ENCODE data around the gene RHEX.
"Not testable (repeated sequence)": the region's sequence is repeated elsewhere in the genome, so short reads cannot be mapped to it uniquely, and the experiment has no call there.

Gene RHEX

DNA sequence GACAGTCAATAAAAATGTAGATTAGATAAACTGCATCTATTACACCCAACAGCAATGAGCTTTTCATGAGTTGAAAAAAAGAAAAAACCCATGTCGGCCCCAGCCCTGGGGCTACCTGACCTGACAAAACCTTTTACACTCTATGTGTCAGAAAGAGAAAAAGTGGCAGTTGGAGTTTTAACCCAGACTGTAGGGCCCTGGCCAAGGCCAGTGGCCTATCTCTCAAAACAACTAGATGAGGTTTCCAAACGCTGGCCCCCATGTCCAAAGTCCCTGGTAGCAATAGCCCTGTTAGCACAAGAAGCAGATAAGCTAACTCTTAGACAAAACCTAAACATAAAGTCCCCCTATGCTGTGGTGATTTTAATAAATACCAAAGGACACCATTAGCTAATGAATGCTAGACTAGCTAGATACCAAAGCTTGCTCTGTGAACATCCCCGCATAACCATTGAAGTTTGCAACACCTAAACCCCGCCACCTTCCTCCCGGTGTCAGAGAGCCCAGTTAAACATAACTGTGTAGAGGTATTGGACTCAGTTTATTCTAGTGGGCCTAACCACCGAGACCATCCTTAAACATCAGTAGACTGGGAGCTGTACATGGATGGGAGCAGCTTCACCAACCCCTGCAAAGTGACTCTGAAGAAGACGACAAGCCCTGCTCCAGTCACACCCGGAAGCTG lies 2.8 kb downstream of the RHEX start:
- not testable (repeated sequence) for H3K27ac ChIP-seq

GRCh38 chr1:206058289-206058926 lies 5.4 kb downstream of the RHEX start:
- not testable (repeated sequence) for H3K27ac ChIP-seq

DNA sequence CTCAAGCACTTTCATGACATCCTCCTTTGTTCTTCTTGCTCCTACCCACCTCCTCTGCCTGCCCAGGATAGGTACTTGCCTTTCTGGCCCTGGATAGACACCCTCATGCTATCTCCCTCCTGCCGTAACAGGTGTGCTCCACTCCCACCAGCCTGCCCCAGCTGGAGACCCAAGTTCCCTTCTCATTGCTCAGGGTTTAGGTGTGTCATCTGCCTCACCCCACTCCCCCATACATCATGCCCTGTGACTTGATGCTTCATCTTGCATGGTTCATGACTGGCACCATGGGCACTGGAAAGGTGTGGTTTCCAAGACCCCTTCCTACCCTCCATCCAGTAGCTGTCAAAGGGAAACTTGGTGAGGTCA lies 5.9 kb downstream of the RHEX start:
- H3K27ac ChIP-seq, result no peak overlapping the region
- TF ChIP-seq, protein P1, sequence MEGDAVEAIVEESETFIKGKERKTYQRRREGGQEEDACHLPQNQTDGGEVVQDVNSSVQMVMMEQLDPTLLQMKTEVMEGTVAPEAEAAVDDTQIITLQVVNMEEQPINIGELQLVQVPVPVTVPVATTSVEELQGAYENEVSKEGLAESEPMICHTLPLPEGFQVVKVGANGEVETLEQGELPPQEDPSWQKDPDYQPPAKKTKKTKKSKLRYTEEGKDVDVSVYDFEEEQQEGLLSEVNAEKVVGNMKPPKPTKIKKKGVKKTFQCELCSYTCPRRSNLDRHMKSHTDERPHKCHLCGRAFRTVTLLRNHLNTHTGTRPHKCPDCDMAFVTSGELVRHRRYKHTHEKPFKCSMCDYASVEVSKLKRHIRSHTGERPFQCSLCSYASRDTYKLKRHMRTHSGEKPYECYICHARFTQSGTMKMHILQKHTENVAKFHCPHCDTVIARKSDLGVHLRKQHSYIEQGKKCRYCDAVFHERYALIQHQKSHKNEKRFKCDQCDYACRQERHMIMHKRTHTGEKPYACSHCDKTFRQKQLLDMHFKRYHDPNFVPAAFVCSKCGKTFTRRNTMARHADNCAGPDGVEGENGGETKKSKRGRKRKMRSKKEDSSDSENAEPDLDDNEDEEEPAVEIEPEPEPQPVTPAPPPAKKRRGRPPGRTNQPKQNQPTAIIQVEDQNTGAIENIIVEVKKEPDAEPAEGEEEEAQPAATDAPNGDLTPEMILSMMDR (IDR thresholded peaks at IDR 0.05), result no peak
- no peak for TF ChIP-seq ZFX (IDR thresholded peaks at IDR 0.05; ENCODE audit: borderline replicate concordance)

DNA sequence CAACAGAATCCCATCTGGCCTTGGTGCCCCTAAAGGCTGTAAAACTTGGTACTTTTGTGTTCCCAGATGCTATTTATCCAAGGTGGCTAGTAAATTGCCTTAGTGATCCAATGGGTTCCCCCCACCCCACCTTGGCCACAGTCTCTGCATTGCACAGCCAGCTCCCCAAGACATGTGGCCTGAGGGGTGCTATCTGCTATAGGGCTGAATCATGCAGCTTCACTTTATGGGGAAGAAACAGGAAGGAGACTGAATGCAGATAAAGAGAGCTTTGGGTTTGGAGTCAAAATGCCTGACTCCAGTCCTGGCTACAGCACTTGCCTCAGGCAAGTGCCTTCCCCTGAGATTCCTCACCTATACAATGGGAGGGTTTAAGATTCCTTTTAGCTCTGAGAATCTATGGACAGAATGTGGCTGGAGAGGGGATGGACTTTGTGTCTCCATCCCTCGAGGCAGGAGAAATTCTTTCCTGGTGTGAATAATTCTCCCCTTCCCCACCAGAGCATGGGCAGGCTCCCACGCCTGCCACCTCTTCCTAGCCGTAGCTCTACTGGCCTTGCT lies 6.5 kb downstream of the RHEX start:
- TF ChIP-seq, protein P1 (IDR thresholded peaks at IDR 0.05), result no peak
- TF ChIP-seq ZFX (IDR thresholded peaks at IDR 0.05; ENCODE audit: borderline replicate concordance), result no peak
- H3K27ac ChIP-seq, result no peak overlapping the region

GRCh38 chr1:206060844-206061243 lies 7.9 kb downstream of the RHEX start:
- TF ChIP-seq, protein P1 (IDR thresholded peaks at IDR 0.05), result no peak
- no peak for TF ChIP-seq ZFX (IDR thresholded peaks at IDR 0.05; ENCODE audit: borderline replicate concordance)
- H3K27ac ChIP-seq, result no peak overlapping the region

- TF ChIP-seq, protein P1 (IDR thresholded peaks at IDR 0.05), result no peak
- no peak for TF ChIP-seq ZFX (IDR thresholded peaks at IDR 0.05; ENCODE audit: borderline replicate concordance)
- H3K27ac ChIP-seq, result no peak overlapping the region
Observed at GRCh38 chr1:206062464-206062863, 9.5 kb downstream of the RHEX start.

DNA sequence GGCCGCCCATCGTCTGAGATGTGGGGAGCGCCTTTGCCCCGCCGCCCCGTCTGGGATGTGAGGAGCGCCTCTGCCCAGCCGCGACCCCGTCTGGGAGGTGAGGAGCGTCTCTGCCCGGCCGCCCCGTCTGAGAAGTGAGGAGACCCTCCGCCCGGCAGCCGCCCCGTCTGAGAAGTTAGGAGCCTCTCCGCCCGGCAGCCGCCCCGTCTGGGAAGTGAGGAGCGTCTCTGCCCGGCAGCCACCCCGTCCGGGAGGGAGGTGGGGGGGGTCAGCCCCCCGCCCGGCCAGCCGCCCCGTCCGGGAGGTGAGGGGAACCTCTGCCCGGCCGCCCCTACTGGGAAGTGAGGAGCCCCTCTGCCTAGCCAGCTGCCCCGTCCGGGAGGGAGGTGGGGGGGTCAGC lies 11.0 kb downstream of the RHEX start:
- H3K27ac ChIP-seq, result not testable (repeated sequence)

DNA sequence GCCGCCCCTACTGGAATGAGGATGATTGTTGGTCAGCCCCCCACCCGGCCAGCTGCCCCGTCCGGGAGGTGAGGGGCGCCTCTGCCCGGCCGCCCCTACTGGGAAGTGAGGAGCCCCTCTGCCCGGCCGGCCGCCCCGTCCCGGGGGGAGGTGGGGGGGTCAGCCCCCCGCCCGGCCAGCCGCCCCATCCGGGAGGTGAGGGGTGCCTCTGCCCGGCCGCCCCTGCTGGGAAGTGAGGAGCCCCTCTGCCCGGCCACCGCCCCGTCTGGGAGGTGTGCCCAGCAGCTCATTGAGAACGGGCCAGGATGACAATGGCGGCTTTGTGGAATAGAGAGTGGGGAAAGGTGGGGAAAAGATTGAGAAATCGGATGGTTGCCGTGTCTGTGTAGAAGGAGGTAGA lies 11.5 kb downstream of the RHEX start:
- H3K27ac ChIP-seq, result not testable (repeated sequence)

DNA sequence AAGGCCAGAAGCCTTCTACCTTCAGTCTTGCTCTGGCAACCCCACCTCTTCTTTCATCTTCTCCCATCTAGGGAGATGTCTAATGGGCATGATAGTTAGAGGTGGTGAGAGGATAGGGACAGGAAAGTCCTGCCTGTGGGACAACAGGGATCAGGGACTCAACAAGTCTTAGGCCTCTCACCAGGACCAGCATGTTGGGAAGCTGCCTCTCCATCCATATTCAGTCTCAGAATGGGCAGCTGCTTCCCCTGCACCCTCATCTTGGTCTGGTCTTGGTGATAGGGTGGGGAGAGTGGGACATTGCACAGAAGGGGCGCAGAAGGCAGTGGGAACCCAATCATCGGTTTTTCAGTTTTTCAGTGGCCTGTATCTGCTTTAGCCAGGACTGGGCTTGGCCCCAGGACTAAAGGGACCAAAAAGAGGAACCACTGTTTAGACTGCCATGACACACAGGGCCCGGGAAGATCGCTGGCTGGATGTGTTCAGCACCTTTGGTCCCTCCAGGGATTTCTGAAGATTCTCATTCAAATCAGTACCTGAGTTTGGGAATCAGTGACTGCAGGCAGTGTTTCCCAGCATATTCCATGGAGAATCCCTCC lies 12.7 kb downstream of the RHEX start:
- H3K27ac ChIP-seq, result no peak overlapping the region
- TF ChIP-seq, protein P1 (IDR thresholded peaks at IDR 0.05), result no peak
- no peak for TF ChIP-seq ZFX (IDR thresholded peaks at IDR 0.05; ENCODE audit: borderline replicate concordance)
